ENCODE results near the gene ATAD3A. TPM values are rescaled to one million over a fixed set of nuclear protein-coding genes. Genes with fewer than 3 reads are reported as not detected.
A peak's percentile ranks its signal among the peaks of the same experiment; 100 is the strongest.

ATAD3A gene
- total and polyA plus RNA-seq, 7 experiments from 2014 or later, result 5.4 to 41.3 (median 21.5) TPM

GRCh38 chr1:1536938-1537546, 25.1 kb downstream of the ATAD3A start:
- Histone ChIP-seq H3K36me3 (ENCODE audit: control insufficient read depth in 2 of 3, insufficient read depth in 3 of 3, low read length in 3 of 3) (peaks cover 0 to 10% (median 0%) of the 10 kb centered on the region in 3 experiments), H3K9me3 (ENCODE audit: control insufficient read depth in 2 of 3, low read length in 3 of 3) (no peaks in the 10 kb centered on the region), H3K4me3 (ENCODE audit: low read length) (no peak overlapping the region), H3K27me3 (ENCODE audit: control insufficient read depth in 2 of 2, insufficient read depth in 2 of 2, low read length in 2 of 2) (no peaks in the 10 kb centered on the region), H3K27ac (ENCODE audit: low read depth, low read length) (no peak overlapping the region), H3K4me1 (ENCODE audit: control insufficient read depth in 2 of 2, insufficient read depth in 2 of 2, low read length in 2 of 2) (no peaks in the 10 kb centered on the region)
- Mint-ChIP-seq H3K4me3 (no peak overlapping the region), H3K4me1 (peaks cover 0 to 11% (median 0%) of the 10 kb centered on the region in 7 donors), H3K36me3 (peaks cover 0 to 8% (median 3%) of the 10 kb centered on the region in 5 donors), H3K27ac (peak overlapping the region in 1 of 9 donors; percentile 59), H3K9me3 (peaks cover 0 to 3% (median 1%) of the 10 kb centered on the region in 11 donors), H3K27me3 (peaks cover 0 to 4% (median 0%) of the 10 kb centered on the region in 5 donors)
- intact Hi-C loops (cut with micrococcal nuclease), result no loop called here
- POLR2A ChIA-PET, result no interaction called here
- DNase-seq (no peak), ATAC-seq (no peak)
- CTCF ChIA-PET, result no interaction called here

- Histone ChIP-seq H3K4me3 (ENCODE audit: low read length) (no peak overlapping the region), H3K4me1 (ENCODE audit: control insufficient read depth in 2 of 2, insufficient read depth in 2 of 2, low read length in 2 of 2) (no peaks in the 10 kb centered on the region), H3K27ac (ENCODE audit: low read depth, low read length) (no peak overlapping the region), H3K9me3 (ENCODE audit: control insufficient read depth in 2 of 3, low read length in 3 of 3) (no peaks in the 10 kb centered on the region), H3K27me3 (ENCODE audit: control insufficient read depth in 2 of 2, insufficient read depth in 2 of 2, low read length in 2 of 2) (no peaks in the 10 kb centered on the region), H3K36me3 (ENCODE audit: control insufficient read depth in 2 of 3, insufficient read depth in 3 of 3, low read length in 3 of 3) (peaks cover 0 to 16% (median 0%) of the 10 kb centered on the region in 3 experiments)
- ChIA-PET POLR2A (no interaction called here), CTCF (no interaction called here)
- H3K4me3 Mint-ChIP-seq, result peak overlapping the region in 4 of 10 donors; percentile 8 to 79 (median 36)
- peaks cover 0 to 4% (median 0%) of the 10 kb centered on the region in 5 donors for H3K27me3 Mint-ChIP-seq
- no peak for DNase-seq
- intact Hi-C loops (cut with micrococcal nuclease), result no loop called here
- ATAC-seq, result no peak
- H3K36me3 Mint-ChIP-seq, result peaks cover 0 to 7% (median 0%) of the 10 kb centered on the region in 5 donors
- H3K4me1 Mint-ChIP-seq, result peaks cover 0 to 11% (median 0%) of the 10 kb centered on the region in 7 donors
- H3K9me3 Mint-ChIP-seq, result peaks cover 0 to 2% (median 0%) of the 10 kb centered on the region in 11 donors
- no peak overlapping the region for H3K27ac Mint-ChIP-seq
These were observed 25.8 kb downstream of the ATAD3A start for GRCh38 chr1:1537626-1538250.

DNA sequence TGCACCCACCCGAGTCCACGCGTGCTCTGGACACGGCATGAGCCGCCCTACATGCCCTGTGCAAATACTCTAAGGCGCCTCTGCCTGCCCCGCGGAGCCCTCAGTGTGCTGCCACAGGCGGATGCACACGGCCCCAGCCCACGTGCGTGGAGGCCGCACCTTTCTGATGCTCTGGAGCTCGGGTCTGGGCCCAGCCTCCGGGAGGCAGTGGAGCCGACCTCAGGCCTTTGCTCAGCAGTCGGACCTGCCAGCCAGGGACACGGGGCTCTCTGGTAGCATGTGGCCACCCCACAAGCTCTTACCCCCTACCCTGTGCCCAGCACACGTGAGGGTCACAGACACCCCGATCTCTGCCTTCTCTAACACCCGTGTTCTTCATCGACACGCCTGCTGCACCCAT, 26.4 kb downstream of the ATAD3A start:
- peaks cover 0 to 11% (median 0%) of the 10 kb centered on the region in 7 donors for H3K4me1 Mint-ChIP-seq
- peaks cover 0 to 11% (median 0%) of the 10 kb centered on the region in 5 donors for H3K36me3 Mint-ChIP-seq
- no peaks in the 10 kb centered on the region for H3K4me1 ChIP-seq (ENCODE audit: control insufficient read depth in 2 of 2, insufficient read depth in 2 of 2, low read length in 2 of 2)
- H3K9me3 Mint-ChIP-seq, result peaks cover 0 to 2% (median 0%) of the 10 kb centered on the region in 11 donors
- POLR2A ChIA-PET, result no interaction called here
- ATAC-seq (no peak), DNase-seq (no peak)
- H3K36me3 ChIP-seq (ENCODE audit: control insufficient read depth in 2 of 3, insufficient read depth in 3 of 3, low read length in 3 of 3), result peaks cover 0 to 22% (median 0%) of the 10 kb centered on the region in 3 experiments
- H3K27ac Mint-ChIP-seq, result peak overlapping the region in 2 of 9 donors; percentile 32 to 34
- no peaks in the 10 kb centered on the region for H3K27me3 ChIP-seq (ENCODE audit: control insufficient read depth in 2 of 2, insufficient read depth in 2 of 2, low read length in 2 of 2)
- H3K27ac ChIP-seq (ENCODE audit: low read depth, low read length), result no peak overlapping the region
- no peaks in the 10 kb centered on the region for H3K9me3 ChIP-seq (ENCODE audit: control insufficient read depth in 2 of 3, low read length in 3 of 3)
- H3K4me3 Mint-ChIP-seq, result peak overlapping the region in 8 of 10 donors; percentile 7 to 79 (median 40)
- CTCF ChIA-PET, result no interaction called here
- H3K27me3 Mint-ChIP-seq, result peaks cover 0 to 4% (median 0%) of the 10 kb centered on the region in 5 donors
- intact Hi-C loops (cut with micrococcal nuclease), result no loop called here
- H3K4me3 ChIP-seq (ENCODE audit: low read length), result no peak overlapping the region

DNA sequence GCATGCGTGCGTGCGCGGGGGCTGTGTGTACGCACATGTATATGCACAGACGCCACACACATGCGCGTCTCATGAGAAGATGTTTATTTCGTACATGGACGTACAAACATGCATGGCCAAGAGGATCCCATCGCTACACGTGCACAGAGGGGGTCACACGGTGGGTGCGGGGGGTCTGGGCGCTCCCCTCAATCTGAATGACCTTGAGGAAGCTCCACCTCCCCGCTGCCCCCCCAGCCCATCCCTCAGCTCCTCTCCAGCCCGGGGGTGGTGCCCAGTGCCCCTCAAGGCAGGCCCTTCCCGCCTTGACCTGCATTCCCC, 27.0 kb downstream of the ATAD3A start:
- H3K27ac ChIP-seq (ENCODE audit: low read depth, low read length), result no peak overlapping the region
- Mint-ChIP-seq H3K4me1 (peaks cover 0 to 11% (median 0%) of the 10 kb centered on the region in 7 donors), H3K9me3 (peaks cover 0 to 2% (median 0%) of the 10 kb centered on the region in 11 donors), H3K4me3 (peak overlapping the region in 8 of 10 donors; percentile 7 to 79 (median 48)), H3K27ac (peak overlapping the region in 1 of 9 donors; percentile 34), H3K27me3 (peaks cover 0 to 4% (median 0%) of the 10 kb centered on the region in 5 donors), H3K36me3 (peaks cover 0 to 11% (median 0%) of the 10 kb centered on the region in 5 donors)
- no peak overlapping the region for H3K4me3 ChIP-seq (ENCODE audit: low read length)
- ChIA-PET CTCF (no interaction called here), POLR2A (interaction anchor here (0.5 kb wide), 1 partner anchor 9 kb away, joined by 3 read pairs; no protein-coding TSS in a partner anchor)
- H3K9me3 ChIP-seq (ENCODE audit: control insufficient read depth in 2 of 3, low read length in 3 of 3), result no peaks in the 10 kb centered on the region
- DNase-seq (no peak), ATAC-seq (no peak)
- H3K4me1 ChIP-seq (ENCODE audit: control insufficient read depth in 2 of 2, insufficient read depth in 2 of 2, low read length in 2 of 2), result no peaks in the 10 kb centered on the region
- intact Hi-C loops (cut with micrococcal nuclease), result no loop called here
- peaks cover 0 to 28% (median 0%) of the 10 kb centered on the region in 3 experiments for H3K36me3 ChIP-seq (ENCODE audit: control insufficient read depth in 2 of 3, insufficient read depth in 3 of 3, low read length in 3 of 3)
- no peaks in the 10 kb centered on the region for H3K27me3 ChIP-seq (ENCODE audit: control insufficient read depth in 2 of 2, insufficient read depth in 2 of 2, low read length in 2 of 2)

DNA sequence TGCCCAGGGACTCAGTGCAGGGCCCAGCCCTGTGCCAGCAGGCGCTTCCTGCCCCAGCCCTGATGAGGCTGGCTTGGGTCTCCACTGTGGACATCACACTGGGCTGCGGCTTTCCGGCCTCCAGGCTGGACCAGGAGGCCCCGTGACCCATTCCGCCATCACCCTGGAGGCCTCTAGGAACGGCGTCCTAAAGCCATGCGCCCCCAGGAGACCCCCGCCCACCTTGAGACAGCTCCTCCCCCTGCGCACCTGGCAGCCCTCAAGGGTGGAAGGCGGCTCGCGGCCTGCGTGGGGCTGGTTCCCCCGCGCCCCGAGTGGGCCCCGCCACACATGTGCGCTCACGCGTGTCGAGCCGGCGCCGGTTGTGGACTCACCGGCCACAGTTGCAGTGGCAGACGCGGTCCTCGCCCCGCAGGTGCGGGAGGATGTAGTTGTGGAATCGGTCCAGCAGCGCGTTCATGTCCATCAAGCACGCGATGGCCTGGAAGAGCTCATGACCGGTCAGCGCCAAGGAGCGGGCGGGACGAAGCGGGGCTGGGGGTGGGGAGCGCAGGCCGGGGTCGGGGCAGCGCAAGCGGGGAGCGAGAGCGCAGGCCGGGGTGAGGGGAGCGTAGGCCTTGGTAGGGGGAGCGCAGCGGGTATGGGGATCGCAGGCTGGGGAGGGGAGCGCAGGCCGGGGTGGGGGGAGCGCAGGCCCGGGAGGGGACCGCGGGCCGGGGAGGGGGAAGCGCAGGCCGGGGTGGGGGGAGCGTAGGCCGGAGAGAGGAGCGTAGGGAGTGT, 27.5 kb downstream of the ATAD3A start:
- DNase-seq (no peak), ATAC-seq (no peak)
- Mint-ChIP-seq H3K4me3 (peak overlapping the region in 8 of 10 donors; percentile 36 to 83 (median 75)), H3K4me1 (peaks cover 0 to 11% (median 0%) of the 10 kb centered on the region in 7 donors), H3K9me3 (peaks cover 0 to 2% (median 0%) of the 10 kb centered on the region in 11 donors), H3K36me3 (peaks cover 0 to 11% (median 0%) of the 10 kb centered on the region in 5 donors), H3K27ac (no peak overlapping the region), H3K27me3 (peaks cover 0 to 4% (median 0%) of the 10 kb centered on the region in 5 donors)
- H3K27ac ChIP-seq (ENCODE audit: low read depth, low read length), result no peak overlapping the region
- ChIA-PET POLR2A (interaction anchor here (0.5 kb wide), 1 partner anchor 9 kb away, joined by 3 read pairs; no protein-coding TSS in a partner anchor), CTCF (no interaction called here)
- intact Hi-C loops (cut with micrococcal nuclease), result loop anchor here in 1 of 2 donors (1.0 kb wide), 1 partner anchor 76 kb away; the partner anchor contains the start of gene MIB2
- peaks cover 0 to 28% (median 0%) of the 10 kb centered on the region in 3 experiments for H3K36me3 ChIP-seq (ENCODE audit: control insufficient read depth in 2 of 3, insufficient read depth in 3 of 3, low read length in 3 of 3)
- H3K4me3 ChIP-seq (ENCODE audit: low read length), result no peak overlapping the region
- no peaks in the 10 kb centered on the region for H3K9me3 ChIP-seq (ENCODE audit: control insufficient read depth in 2 of 3, low read length in 3 of 3)
- H3K27me3 ChIP-seq (ENCODE audit: control insufficient read depth in 2 of 2, insufficient read depth in 2 of 2, low read length in 2 of 2), result no peaks in the 10 kb centered on the region
- no peaks in the 10 kb centered on the region for H3K4me1 ChIP-seq (ENCODE audit: control insufficient read depth in 2 of 2, insufficient read depth in 2 of 2, low read length in 2 of 2)

- Mint-ChIP-seq H3K27me3 (peaks cover 0 to 4% (median 0%) of the 10 kb centered on the region in 5 donors), H3K9me3 (peaks cover 0 to 2% (median 0%) of the 10 kb centered on the region in 11 donors), H3K4me1 (peaks cover 0 to 11% (median 0%) of the 10 kb centered on the region in 7 donors), H3K27ac (peak within 1 kb of the TSS in 4 of 9 donors; percentile 32 to 67 (median 59)), H3K36me3 (peaks cover 0 to 11% (median 0%) of the 10 kb centered on the region in 5 donors), H3K4me3 (peak within 1 kb of the TSS; percentile 36 to 83 (median 75))
- H3K4me3 ChIP-seq (ENCODE audit: low read length), result no peak within 1 kb of the TSS
- H3K27me3 ChIP-seq (ENCODE audit: control insufficient read depth in 2 of 2, insufficient read depth in 2 of 2, low read length in 2 of 2), result no peaks in the 10 kb centered on the region
- no peaks in the 10 kb centered on the region for H3K4me1 ChIP-seq (ENCODE audit: control insufficient read depth in 2 of 2, insufficient read depth in 2 of 2, low read length in 2 of 2)
- CTCF ChIA-PET, result no interaction called here
- POLR2A ChIA-PET, result no interaction called here
- ATAC-seq, result peak; percentile 75
- H3K9me3 ChIP-seq (ENCODE audit: control insufficient read depth in 2 of 3, low read length in 3 of 3), result no peaks in the 10 kb centered on the region
- DNase-seq, result peak in 7 of 9 donors; percentile 41 to 55 (median 52)
- peak within 1 kb of the TSS; percentile 57 for H3K27ac ChIP-seq (ENCODE audit: low read depth, low read length)
- intact Hi-C loops (cut with micrococcal nuclease), result loop anchor here in 1 of 2 donors (1.0 kb wide), 1 partner anchor 75 kb away; the partner anchor contains the start of gene MIB2
- peaks cover 0 to 28% (median 0%) of the 10 kb centered on the region in 3 experiments for H3K36me3 ChIP-seq (ENCODE audit: control insufficient read depth in 2 of 3, insufficient read depth in 3 of 3, low read length in 3 of 3)
These were observed 28.3 kb downstream of the ATAD3A start, which contains the start of gene TMEM240 for GRCh38 chr1:1540090-1540817. TMEM240 (minus strand) TSS chr1:1540624; CDS start chr1:1540346, 278 bp downstream.

Data from naive thymus-derived CD4-positive, alpha-beta T cell (primary cell).